ENCODE results near the gene SPDYC.

DNA sequence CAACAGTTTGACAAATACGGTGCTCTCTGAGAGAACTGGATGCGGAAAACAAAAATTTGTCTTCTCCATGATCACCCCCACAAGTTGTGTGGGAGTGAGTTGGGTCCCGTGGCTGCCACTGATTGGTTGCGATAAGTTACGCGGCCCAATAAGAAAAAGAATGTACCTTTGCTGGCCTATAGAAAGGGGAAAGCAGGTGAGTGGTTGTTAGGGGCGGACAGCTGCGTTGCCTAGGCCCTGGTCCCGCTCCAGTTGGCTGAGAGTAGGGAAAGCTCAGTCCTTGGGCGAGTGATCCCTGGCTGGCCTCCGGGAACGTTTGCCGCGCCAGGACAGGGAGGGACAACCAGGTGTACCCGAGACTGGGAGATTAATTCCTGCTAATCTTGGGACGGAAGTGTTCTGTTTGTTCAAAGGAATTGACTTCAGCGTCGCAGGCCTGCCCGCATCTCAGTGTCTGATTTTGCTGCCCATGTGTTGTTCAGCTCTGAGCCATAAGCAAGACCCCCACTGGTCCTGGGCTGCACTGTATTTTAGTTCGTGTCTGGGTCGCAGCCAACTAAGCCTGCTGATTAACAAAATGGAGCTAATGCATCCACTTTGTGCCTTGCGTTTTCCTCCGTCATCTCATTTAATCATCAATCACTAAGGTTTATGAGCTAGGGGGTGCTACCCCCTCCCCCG, 34.9 kb upstream of the SPDYC start:
- TF ChIP-seq, protein P1, sequence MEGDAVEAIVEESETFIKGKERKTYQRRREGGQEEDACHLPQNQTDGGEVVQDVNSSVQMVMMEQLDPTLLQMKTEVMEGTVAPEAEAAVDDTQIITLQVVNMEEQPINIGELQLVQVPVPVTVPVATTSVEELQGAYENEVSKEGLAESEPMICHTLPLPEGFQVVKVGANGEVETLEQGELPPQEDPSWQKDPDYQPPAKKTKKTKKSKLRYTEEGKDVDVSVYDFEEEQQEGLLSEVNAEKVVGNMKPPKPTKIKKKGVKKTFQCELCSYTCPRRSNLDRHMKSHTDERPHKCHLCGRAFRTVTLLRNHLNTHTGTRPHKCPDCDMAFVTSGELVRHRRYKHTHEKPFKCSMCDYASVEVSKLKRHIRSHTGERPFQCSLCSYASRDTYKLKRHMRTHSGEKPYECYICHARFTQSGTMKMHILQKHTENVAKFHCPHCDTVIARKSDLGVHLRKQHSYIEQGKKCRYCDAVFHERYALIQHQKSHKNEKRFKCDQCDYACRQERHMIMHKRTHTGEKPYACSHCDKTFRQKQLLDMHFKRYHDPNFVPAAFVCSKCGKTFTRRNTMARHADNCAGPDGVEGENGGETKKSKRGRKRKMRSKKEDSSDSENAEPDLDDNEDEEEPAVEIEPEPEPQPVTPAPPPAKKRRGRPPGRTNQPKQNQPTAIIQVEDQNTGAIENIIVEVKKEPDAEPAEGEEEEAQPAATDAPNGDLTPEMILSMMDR (conservative IDR thresholded peaks at IDR 0.05; ENCODE audit: low read length) = no peak
- TF ChIP-seq EZH2phosphoT487 (IDR thresholded peaks at IDR 0.05; ENCODE audit: borderline replicate concordance, low read depth, low read length) = no peak

Data from OCI-LY7 (cell line).